Right lobe of liver (tissue), 6 donors: ENCODE results near the gene C7orf57. TPM values are rescaled to one million over a fixed set of nuclear protein-coding genes. Genes with fewer than 3 reads are reported as not detected.

Experiments
- ATAC-seq, 4 donors: fragments of 200-7000 bp; cut with Tn5 transposase; one replicate each; pipeline ENCODE4 v1.9.1; 2020; ENCODE audit warnings: mild to moderate bottlenecking in 4 of 4, moderate library complexity in 4 of 4
- DNase-seq, 3 donors: peaks; one replicate each; pipeline ENCODE4 v3.0.0-alpha.2; 2020
- H3K27ac ChIP-seq, 3 donors: fragments of 200-600 bp; one replicate each; pipeline ENCODE4 v1.8.0; 2022
- H3K27me3 ChIP-seq, 2 donors: fragments of 200-600 bp; one replicate each; pipeline ENCODE4 v1.8.0; 2022
- H3K36me3 ChIP-seq, 4 donors: fragments of 200-600 bp; sonication (generic) in 1 of 4; one replicate each; pipeline versions ENCODE4 v1.5.1 to v1.8.0; 2017 to 2022; ENCODE audit warnings: control low read depth in 1 of 4
- H3K4me1 ChIP-seq, 4 donors: fragments of 200-600 bp; sonication (generic) in 1 of 4; one replicate each; pipeline versions ENCODE4 v1.5.1 to v1.8.0; 2017 to 2022; ENCODE audit warnings: control low read depth in 1 of 4
- H3K4me3 ChIP-seq, 3 donors: fragments of 200-600 bp; one replicate each; pipeline ENCODE4 v1.8.0; 2022
- H3K9me3 ChIP-seq, 4 donors: fragments of 200-600 bp; sonication (generic) in 1 of 4; one replicate each; pipeline versions ENCODE4 v1.5.1 to v1.8.0; 2017 to 2022; ENCODE audit warnings: control low read depth in 1 of 4
- POLR2A ChIP-seq: fragments of 450-650 bp; IDR thresholded peaks from one replicate; pipeline ENCODE4 v1.6.1; 2017; ENCODE audit warnings: antibody characterized with exemption, mild to moderate bottlenecking
- WGBS: methylation state at CpG from one replicate; pipeline ENCODE4 v1.1.6; 2018; ENCODE audit warnings: low coverage, low lambda C conversion rate; ENCODE audit not compliant: insufficient coverage; ENCODE audit errors: missing lambda C conversion rate; 5-methylcytosine and 5-hydroxymethylcytosine counted together
- intact Hi-C, 2 donors: fragments of 100-400 bp; cut with DNase I; formaldehyde crosslinking; loops; one replicate each; pipeline versions ENCODE4 v1.11.2 to v1.14.1; 2022
- total RNA-seq, 6 experiments: library from RNA; depleted of rRNA in 2 of 6; stranded (reverse); fragments of >200 nt in 2 of 6; fragmentation: NEBNext Ultra II Directional in 3 of 6; extraction: Animal tissue kit (Norgen Biotek cat#: 25700) in 3 of 6; gene quantifications; one replicate each; pipeline versions ENCODE4 v1.1.0 to v1.2.4, GENCODE V29; 2016 to 2023
- TF ChIP-seq, protein P1 (sequence below), 4 donors: fragments of 200-600 bp in 3 of 4; fragments of 450-650 bp in 1 of 4; IDR thresholded peaks; one replicate each; pipeline versions ENCODE4 v1.5.1 to v1.8.0; 2016 to 2022; ENCODE audit warnings: antibody characterized with exemption in 4 of 4, mild to moderate bottlenecking in 2 of 4
- donor health status: DM: no; HTN: yes; CAD: no.
- donor health status: DM: no; HTN: no; CAD: no.
- donor health status: DM: no; HTN: no; CAD: no.
- donor health status: DM: no; HTN: yes; CAD: no.
- donor health status: DM: no; HTN: yes; CAD: no.

C7orf57 gene
- total RNA-seq, 6 experiments from 2014 or later: not detected

- Histone ChIP-seq H3K4me1 (no peaks in the 10 kb centered on the region), H3K27me3 (no peaks in the 10 kb centered on the region), H3K27ac (no peak overlapping the region), H3K9me3 (peaks cover 0 to 3% (median 0%) of the 10 kb centered on the region in 4 donors), H3K36me3 (no peaks in the 10 kb centered on the region), H3K4me3 (no peak overlapping the region)
- ATAC-seq (peak in 1 of 4 donors; percentile 60), DNase-seq (no peak)
- 49% methylated on average over 5 of the region's 5 CpGs for WGBS
- no peak for TF ChIP-seq POLR2A
- TF ChIP-seq, protein P1, sequence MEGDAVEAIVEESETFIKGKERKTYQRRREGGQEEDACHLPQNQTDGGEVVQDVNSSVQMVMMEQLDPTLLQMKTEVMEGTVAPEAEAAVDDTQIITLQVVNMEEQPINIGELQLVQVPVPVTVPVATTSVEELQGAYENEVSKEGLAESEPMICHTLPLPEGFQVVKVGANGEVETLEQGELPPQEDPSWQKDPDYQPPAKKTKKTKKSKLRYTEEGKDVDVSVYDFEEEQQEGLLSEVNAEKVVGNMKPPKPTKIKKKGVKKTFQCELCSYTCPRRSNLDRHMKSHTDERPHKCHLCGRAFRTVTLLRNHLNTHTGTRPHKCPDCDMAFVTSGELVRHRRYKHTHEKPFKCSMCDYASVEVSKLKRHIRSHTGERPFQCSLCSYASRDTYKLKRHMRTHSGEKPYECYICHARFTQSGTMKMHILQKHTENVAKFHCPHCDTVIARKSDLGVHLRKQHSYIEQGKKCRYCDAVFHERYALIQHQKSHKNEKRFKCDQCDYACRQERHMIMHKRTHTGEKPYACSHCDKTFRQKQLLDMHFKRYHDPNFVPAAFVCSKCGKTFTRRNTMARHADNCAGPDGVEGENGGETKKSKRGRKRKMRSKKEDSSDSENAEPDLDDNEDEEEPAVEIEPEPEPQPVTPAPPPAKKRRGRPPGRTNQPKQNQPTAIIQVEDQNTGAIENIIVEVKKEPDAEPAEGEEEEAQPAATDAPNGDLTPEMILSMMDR (IDR thresholded peaks at IDR 0.05): no peak
- intact Hi-C loops: no loop called here
These were observed 9.7 kb upstream of the C7orf57 start for GRCh38 chr7:48025624-48026023.

- TF ChIP-seq POLR2A: no peak
- TF ChIP-seq, protein P1 (IDR thresholded peaks at IDR 0.05): no peak
- H3K27ac ChIP-seq: no peak within 1 kb of the TSS
These were observed 6.4 kb upstream of the C7orf57 start, which contains the start of gene SUN3 for GRCh38 chr7:48028938-48029337. Gene SUN3, minus strand, starts transcription at chr7:48029107. Its CDS starts 169 bp downstream, at chr7:48028938.

GRCh38 chr7:48031111-48031510, 4.2 kb upstream of the C7orf57 start:
- intact Hi-C loops: no loop called here
- TF ChIP-seq POLR2A: no peak
- TF ChIP-seq, protein P1 (IDR thresholded peaks at IDR 0.05): no peak
- Histone ChIP-seq H3K4me1 (peaks cover 0 to 5% (median 0%) of the 10 kb centered on the region in 4 donors), H3K9me3 (no peaks in the 10 kb centered on the region), H3K27ac (no peak overlapping the region), H3K27me3 (no peaks in the 10 kb centered on the region), H3K36me3 (no peaks in the 10 kb centered on the region), H3K4me3 (no peak overlapping the region)
- no peak for DNase-seq
- WGBS: 74% methylated on average over 2 of the region's 2 CpGs
- ATAC-seq: no peak

More at GRCh38 chr7:48028938-48029337, 6.4 kb upstream of the C7orf57 start, which contains the start of gene SUN3:
- H3K9me3 ChIP-seq: no peaks in the 10 kb centered on the region
- intact Hi-C loops: no loop called here
- DNase-seq: no peak
- no peak for ATAC-seq
- H3K4me1 ChIP-seq: no peaks in the 10 kb centered on the region
- no peaks in the 10 kb centered on the region for H3K27me3 ChIP-seq
- H3K36me3 ChIP-seq: no peaks in the 10 kb centered on the region
- no peak within 1 kb of the TSS for H3K4me3 ChIP-seq
- WGBS: 55% methylated on average over 6 of the region's 6 CpGs

DNA sequence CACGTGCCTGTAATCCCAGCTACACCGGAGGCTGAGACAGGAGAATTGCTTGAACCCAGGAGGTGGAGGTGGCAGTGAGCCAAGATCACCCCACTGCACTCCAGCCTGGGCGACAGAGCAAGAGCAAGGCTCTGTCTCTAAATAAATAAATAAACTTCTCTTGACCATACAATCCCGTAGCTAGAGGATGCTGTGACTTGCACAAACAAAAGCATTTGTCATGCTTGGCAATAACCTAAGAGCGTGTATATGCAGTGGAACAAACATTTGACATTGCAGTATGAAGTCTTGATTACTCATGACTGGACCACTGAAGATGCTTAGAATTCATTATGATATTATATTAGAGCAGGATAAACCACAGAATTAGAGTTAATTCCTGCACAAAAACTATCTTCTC, 1.4 kb upstream of the C7orf57 start:
- Histone ChIP-seq H3K36me3 (no peaks in the 10 kb centered on the region), H3K4me1 (peaks cover 0 to 7% (median 0%) of the 10 kb centered on the region in 4 donors), H3K9me3 (no peaks in the 10 kb centered on the region), H3K27me3 (no peaks in the 10 kb centered on the region), H3K27ac (no peak overlapping the region), H3K4me3 (no peak overlapping the region)
- DNase-seq (no peak), ATAC-seq (no peak)
- WGBS: 70% methylated on average over 5 of the region's 5 CpGs
- intact Hi-C loops: no loop called here
- TF ChIP-seq, protein P1 (IDR thresholded peaks at IDR 0.05): no peak
